Measurements from ENCODE around the gene NCOA3.

GRCh38 chr20:47642624-47643023 lies 140.9 kb downstream of the NCOA3 start:
- TF ChIP-seq CTCF (conservative IDR thresholded peaks at IDR 0.05 in 1 of 2, IDR thresholded peaks at IDR 0.05 in 1 of 2; ENCODE audit: low read depth in 1 of 2, low read length in 2 of 2) (no peak), EZH2 (IDR thresholded peaks at IDR 0.05; ENCODE audit: low read length, missing control alignments) (no peak)
